HepG2 (cell line): ENCODE results near the gene ZCCHC3. TPM values are rescaled to one million over a fixed set of nuclear protein-coding genes. Genes with fewer than 3 reads are reported as not detected.

Experiments used
- ARID5B ChIP-seq: IDR thresholded peaks from 2 replicates; pipeline ENCODE4 v1.4.0; 2020; ENCODE audit warnings: mild to moderate bottlenecking, missing genetic modification reagents
- CC2D1A ChIP-seq: sonication (generic); formaldehyde crosslinking; IDR thresholded peaks from 2 replicates; pipeline ENCODE4 v1.8.1; 2023; ENCODE audit warnings: mild to moderate bottlenecking, missing genetic modification reagents
- CSRNP1 ChIP-seq: sonication (generic); formaldehyde crosslinking; IDR thresholded peaks from 2 replicates; pipeline ENCODE4 v1.8.1; 2023; ENCODE audit warnings: mild to moderate bottlenecking, missing genetic modification reagents
- HMGXB3 ChIP-seq: sonication (generic); formaldehyde crosslinking; IDR thresholded peaks from 2 replicates; pipeline ENCODE4 v1.4.0; 2020; ENCODE audit warnings: missing genetic modification reagents, borderline replicate concordance
- KDM3A ChIP-seq: IDR thresholded peaks from 2 replicates; pipeline ENCODE4 v1.6.1; 2018; ENCODE audit warnings: low read depth, missing compliant biosample characterization
- TCF12 ChIP-seq, 2 experiments: fragments of 450-650 bp in 1 of 2; sonication (generic) in 1 of 2; formaldehyde crosslinking in 1 of 2; IDR thresholded peaks; 2 replicates each; pipeline versions ENCODE4 v1.6.1 to v1.8.0; 2017 to 2022; ENCODE audit warnings: antibody characterized with exemption in 1 of 2, mild to moderate bottlenecking in 1 of 2, missing genetic modification reagents in 1 of 2, moderate library complexity in 1 of 2
- ZBTB34 ChIP-seq: sonication (generic); formaldehyde crosslinking; IDR thresholded peaks from 2 replicates; pipeline ENCODE4 v1.8.0; 2022; ENCODE audit warnings: mild to moderate bottlenecking, missing genetic modification reagents
- ZBTB4 ChIP-seq: sonication (generic); formaldehyde crosslinking; IDR thresholded peaks from 2 replicates; pipeline ENCODE4 v1.4.0; 2020; ENCODE audit warnings: missing genetic modification reagents, mild to moderate bottlenecking, borderline replicate concordance
- ZNF253 ChIP-seq: sonication (generic); formaldehyde crosslinking; IDR thresholded peaks from 2 replicates; pipeline ENCODE4 v1.8.0; 2022; ENCODE audit warnings: mild to moderate bottlenecking, missing genetic modification reagents, borderline replicate concordance
- ZNF468 ChIP-seq: sonication (generic); formaldehyde crosslinking; IDR thresholded peaks from 2 replicates; pipeline ENCODE4 v1.8.0; 2022; ENCODE audit warnings: mild to moderate bottlenecking, moderate library complexity, missing genetic modification reagents
- ZNF598 ChIP-seq: sonication (generic); formaldehyde crosslinking; IDR thresholded peaks from 2 replicates; pipeline ENCODE4 v1.5.1; 2020; ENCODE audit warnings: mild to moderate bottlenecking, missing genetic modification reagents, borderline replicate concordance
- polyA plus RNA-seq, 8 experiments: library from polyadenylated mRNA; depleted of rRNA in 3 of 8; stranded (reverse) in 7 of 8; unstranded in 1 of 8; fragments of >200 nt; fragmentation: Illumina TruSeq in 4 of 8; extraction: Trizol in 4 of 8; gene quantifications; 2 replicates each; pipeline versions ENCODE4 v1.2.1 to v1.2.3, GENCODE V29; 2011 to 2016; ENCODE audit warnings: low read depth in 4 of 8, missing spikeins in 1 of 8, mixed read lengths in 1 of 8; ENCODE audit not compliant: insufficient read depth in 1 of 8
- total RNA-seq, 5 experiments: library from RNA; depleted of rRNA; stranded (reverse); fragments of >200 nt; fragmentation: Illumina TruSeq; extraction: Trizol; gene quantifications; 2 replicates each; pipeline ENCODE4 v1.2.3, GENCODE V29; 2016; ENCODE audit warnings: low read depth in 1 of 5

The ZCCHC3 gene
- total and polyA plus RNA-seq, 2 of the 13 experiments (the other 11 are each of a cell fraction or from before 2014, with no cell fraction given): 46.6 to 63.0 TPM

- TF ChIP-seq ZBTB4 (CRISPR knock-in tag) (no peak; the same call in 1 of the 2 replicates), ZBTB34 (0 out of 2 replicates have a peak, but pooled peaks have one; percentile 40), HMGXB3 (CRISPR knock-in tag) (peak; percentile 74), TCF12 (IDR thresholded peaks at IDR 0.05) (no peak), TCF12 (CRISPR knock-in tag; IDR thresholded peaks at IDR 0.05) (peak; percentile 89), ZNF253 (CRISPR knock-in tag) (peak; percentile 76; the same call in 1 of the 2 replicates), CSRNP1 (peak; percentile 36; the same call in 1 of the 2 replicates), CC2D1A (0 out of 2 replicates have a peak, but pooled peaks have one; percentile 49), ARID5B (CRISPR knock-in tag) (peak; percentile 18; the same call in 1 of the 2 replicates), ZNF468 (peak; percentile 93), KDM3A (CRISPR knock-in tag) (no peak), ZNF598 (CRISPR knock-in tag) (no peak)
Observed at GRCh38 chr20:346640-347316, 49.4 kb downstream of the ZCCHC3 start, which contains the start of gene NRSN2 (continued).
